ENCODE measurements around the gene KRTAP10-10.

GRCh38 chr21:44625756-44626155 is 11.4 kb upstream of the KRTAP10-10 start:
- no peak for TF ChIP-seq POLR2A (IDR thresholded peaks at IDR 0.05)
- TF ChIP-seq CTCF (IDR thresholded peaks at IDR 0.05) = no peak

Data from sigmoid colon (tissue), 3 donors.